HG02852 (cell line): Measurements from ENCODE around the gene S1PR5.
A peak's percentile ranks its signal among the peaks of the same experiment; 100 is the strongest.

Experiments
- ATAC-seq: cut with Tn5 transposase; IDR thresholded peaks from one replicate; pipeline ENCODE4 v1.9.1; 2021; ENCODE audit warnings: mild to moderate bottlenecking, moderate library complexity; ENCODE audit not compliant: unreplicated experiment

The S1PR5 gene

DNA sequence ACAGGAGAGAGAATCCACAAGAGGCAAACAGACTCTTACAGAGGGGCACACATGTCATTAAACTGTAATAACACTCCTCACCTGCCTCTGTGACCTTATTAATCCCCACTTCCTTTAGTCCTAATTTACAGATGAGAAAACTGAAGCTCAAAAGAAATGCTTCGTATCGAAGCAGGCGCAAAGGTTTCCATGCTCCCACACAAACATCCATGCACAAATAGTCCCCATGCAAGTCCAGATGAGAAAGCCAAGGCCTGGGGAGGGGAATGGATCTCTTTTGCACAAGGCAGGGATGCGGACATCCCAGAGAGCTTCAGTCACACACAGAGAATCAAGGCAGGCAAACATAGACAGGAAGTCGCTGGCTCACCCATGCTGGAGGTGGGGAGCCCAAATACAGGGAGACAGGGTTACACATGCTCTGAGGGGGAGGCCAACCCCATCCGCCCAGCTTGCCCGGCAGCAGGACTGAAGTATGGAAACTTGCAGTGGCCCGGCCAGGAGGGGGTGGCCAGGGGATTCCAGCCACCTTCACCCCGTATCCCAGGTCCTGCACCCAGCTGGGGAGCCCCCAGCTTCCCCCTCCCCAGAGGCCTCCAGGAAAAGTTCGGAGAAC is 468 bp downstream of the S1PR5 start:
- no peak for ATAC-seq

DNA sequence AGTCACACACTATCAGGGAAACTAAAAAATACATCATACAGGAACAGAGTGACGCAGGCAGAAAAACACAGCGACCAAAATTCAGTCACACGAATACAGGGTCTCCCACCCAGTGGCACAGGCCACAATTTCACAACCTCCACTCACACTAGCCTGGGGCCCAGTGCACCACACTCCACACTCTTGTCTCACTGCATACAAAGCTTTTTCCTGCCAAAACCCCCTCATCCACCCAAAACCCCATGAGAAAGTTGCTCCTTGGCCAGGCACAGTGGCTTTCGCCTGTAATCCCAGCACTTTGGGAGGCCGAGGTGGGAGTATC is 1.2 kb downstream of the S1PR5 start:
- ATAC-seq, result no peak

DNA sequence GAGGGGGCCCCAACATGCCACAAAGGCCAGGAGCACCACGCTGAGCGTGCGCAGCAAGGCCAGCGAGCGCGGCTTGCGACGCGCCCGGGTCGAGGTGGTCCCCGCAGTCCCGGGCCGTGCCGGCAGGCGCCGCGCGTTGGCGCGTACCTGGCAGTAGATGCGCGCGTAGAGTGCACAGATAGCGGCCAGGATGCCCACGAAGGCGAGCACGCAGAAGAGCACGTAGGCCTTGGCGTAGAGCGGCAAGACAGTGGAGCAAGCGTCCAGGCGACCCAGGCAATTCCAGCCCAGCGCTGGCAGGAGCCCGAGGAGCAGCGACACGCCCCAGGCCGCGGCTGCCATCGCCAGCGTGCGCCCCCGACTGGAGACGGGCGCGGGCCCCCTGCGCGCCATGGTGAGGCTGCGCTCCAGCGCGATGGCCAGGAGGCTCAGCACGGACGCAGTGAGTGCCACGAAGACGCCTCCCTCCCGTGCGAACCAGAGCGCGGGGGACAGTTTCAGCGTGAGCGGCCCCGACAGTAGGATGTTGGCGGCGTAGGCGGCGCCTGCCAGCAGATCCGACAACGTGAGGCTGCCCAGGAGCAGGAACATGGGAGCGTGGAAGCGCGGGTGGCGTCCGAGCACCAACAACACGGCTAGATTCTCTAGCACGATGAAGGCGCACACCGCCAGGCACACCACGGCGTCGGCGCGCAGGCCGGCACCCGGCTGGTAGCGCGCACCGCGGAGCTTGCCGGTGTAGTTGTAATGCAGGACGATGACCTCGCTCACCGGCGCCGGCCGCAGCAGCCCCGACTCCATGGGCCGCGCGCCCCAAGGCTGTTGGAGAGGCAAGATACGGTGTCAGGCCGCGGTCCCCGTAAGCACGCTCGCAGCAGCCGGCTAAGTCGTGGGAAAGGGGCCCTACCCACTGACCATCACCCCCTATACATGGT is 2.8 kb downstream of the S1PR5 start:
- ATAC-seq, result no peak

DNA sequence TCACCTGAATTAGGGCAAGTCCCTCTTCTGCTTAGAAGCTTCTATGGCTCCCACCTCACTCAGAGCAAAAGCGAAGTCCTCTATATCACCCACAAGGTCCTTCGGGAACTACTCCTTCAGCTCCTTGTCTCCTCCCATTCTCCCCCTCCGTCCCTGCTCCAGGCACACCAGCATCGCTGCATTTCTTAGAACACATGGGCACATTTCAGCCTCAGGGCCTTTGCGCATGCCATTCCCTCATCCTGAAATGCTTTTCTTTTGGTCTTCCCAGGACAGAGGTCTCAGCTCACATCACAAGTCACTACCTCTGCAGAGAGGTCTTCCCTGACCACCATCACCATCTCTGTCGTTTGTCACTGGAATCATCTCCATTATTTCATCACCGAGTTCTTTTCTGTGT is 4.0 kb downstream of the S1PR5 start:
- no peak for ATAC-seq

GRCh38 chr19:10510301-10510802 is 6.9 kb downstream of the S1PR5 start:
- ATAC-seq, result no peak

GRCh38 chr19:10508707-10509106 is 8.5 kb downstream of the S1PR5 start:
- ATAC-seq, result no peak

- ATAC-seq, result no peak
Observed at GRCh38 chr19:10508036-10508435, 9.2 kb downstream of the S1PR5 start.

GRCh38 chr19:10505583-10506229 is 11.5 kb downstream of the S1PR5 start:
- ATAC-seq, result no peak

DNA sequence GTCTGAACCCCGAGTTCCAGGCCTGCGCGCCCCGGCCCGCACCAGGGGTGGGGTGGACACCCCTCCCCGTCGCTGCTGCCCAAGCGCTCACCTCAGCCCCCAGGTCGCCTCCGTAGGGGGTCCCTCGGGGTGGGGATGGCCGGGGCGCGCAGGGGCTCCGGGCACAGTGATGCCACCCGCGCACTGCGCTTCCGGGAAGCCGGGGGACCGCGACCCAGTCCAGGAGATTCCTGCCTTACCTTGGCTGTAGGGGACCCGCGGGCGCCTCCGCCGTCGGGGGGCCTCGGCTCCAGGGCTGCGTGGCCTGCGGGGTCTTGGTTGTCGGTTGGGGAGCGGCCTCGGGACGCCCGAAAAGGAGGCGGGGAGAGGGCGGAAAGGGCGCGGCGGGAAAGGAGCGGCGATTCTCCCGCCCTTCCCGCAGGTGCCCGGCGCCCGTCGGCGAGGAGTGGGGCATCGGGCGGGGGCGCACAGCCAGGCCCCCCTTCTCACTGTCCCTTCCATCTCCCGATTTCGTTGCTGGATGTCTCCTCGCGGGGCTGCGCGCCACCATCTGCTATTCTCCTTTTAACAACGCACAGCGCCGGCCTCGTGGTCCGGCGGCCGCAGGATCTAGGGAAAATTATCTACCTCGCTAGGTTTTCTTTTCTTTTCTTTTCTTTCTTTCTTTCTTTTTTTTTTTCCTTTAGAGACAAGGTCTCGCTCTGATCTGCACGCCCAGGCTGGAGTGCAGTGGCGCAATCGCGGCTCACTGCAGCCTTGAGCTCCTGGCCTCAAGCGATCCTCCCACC is 14.1 kb downstream of the S1PR5 start, which contains the start of gene KEAP1:
Gene KEAP1 (minus strand): TSS at position 355 of the 788 bp plus-strand sequence. CDS start 3,323 bp downstream, outside the sequence.
- ATAC-seq, result peak; percentile 29

DNA sequence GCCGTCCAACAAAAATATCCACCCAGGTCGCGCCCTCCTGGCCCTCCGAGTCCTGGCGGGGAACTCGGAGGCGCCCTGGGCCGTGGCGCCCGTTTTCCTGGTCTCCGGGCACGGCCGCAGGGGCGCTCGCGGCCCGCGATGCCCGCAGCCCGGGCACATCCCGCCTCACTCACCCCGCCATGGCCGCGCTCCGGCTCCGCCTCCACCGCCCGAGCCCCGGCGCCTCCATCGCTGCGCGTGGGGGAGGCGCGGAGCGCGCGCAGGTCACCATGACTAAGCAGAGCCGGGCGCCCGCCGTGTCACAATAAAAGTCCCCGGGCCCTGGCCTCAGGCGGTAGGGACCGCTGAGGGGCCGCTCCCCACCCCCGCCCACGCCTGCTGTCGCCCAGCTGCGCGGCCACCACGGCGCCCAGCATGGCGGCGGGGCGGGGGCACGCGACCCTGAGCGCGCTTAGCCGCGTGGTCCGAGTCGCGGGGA is 14.7 kb downstream of the S1PR5 start:
- peak; percentile 73 for ATAC-seq

GRCh38 chr19:10501971-10502523 is 15.2 kb downstream of the S1PR5 start:
- peak; percentile 36 for ATAC-seq

DNA sequence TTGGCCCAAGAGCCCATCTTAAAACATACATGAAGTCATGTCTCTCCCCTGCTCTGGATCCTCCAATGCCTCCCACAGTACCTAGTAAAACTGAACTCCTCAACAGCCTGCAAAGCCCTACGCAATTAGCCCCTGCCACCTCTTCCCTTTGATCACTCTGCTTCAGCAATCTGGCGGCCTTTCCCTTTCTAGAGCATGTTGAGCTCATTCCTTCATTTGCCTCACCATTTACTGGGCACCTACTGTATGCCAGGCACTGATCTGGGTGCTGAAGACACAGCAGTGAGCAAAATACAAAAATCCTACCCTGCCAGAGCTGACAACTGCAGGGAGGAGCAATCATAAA is 17.0 kb downstream of the S1PR5 start:
- ATAC-seq, result no peak

DNA sequence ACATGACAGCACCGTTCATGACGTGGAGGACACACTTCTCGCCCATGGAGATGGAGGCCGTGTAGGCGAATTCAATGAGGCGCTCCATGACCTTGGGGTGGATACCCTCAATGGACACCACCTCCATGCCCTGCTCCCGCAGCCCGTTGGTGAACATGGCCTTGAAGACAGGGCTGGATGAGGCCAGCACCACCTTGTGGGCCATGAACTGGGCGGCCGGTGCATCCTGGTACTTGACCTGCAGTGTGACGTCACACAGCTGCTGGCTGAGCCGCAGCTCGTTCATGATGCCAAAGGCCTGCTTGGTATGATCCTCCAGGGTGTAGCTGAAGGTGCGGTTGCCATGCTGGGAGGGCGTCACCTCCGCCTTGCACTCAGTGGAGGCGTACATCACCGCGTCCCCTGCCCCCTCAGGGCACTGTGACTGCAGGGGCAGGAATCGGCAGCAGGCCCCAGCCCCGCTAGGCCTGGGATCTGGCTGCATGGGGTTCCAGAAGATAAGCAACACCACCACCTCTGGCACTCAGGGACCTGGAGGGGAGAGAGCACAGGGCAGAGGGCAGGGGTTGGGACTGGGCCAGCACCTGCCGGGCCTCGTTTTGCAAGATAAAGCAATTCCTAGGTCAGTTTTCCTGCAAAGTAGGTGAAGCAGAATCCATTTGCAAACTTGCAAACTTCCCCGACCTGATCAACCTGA is 17.5 kb downstream of the S1PR5 start:
- ATAC-seq, result no peak

GRCh38 chr19:10497371-10497770 is 19.9 kb downstream of the S1PR5 start:
- ATAC-seq, result no peak

GRCh38 chr19:10491472-10492047 is 25.7 kb downstream of the S1PR5 start:
- ATAC-seq, result no peak

GRCh38 chr19:10486551-10486950 is 30.7 kb downstream of the S1PR5 start:
- no peak for ATAC-seq

- no peak for ATAC-seq
Observed at GRCh38 chr19:10478903-10479384, 38.3 kb downstream of the S1PR5 start.

- no peak for ATAC-seq
Observed at GRCh38 chr19:10478476-10478875, 38.8 kb downstream of the S1PR5 start.

DNA sequence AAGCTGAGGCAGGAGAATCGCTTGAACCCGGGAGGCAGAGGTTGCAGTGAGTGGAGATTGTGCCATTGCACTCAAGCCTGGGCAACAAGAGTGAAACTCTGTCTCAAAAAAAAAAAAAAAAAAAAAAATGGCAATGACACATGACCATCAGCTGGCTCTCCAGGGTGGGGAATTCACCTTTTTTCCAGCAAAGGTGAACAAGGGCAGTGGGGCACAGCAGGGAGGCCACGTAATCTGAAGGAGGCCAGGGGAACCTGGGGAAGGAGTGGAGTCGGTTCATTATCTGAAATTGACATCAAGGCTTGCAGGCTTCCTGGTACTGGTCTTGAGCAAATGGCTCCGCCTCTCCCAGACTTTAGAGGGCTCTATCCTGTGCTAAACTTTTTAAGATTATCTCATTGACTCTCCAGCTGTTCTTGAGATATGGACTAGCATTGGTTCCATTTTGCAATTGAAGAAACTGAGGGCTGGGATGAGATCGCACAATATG is 42.2 kb downstream of the S1PR5 start:
- no peak for ATAC-seq
